Stomach (tissue), 9 donors: ENCODE data around the gene TMEM132D. TPM values are rescaled to one million over a fixed set of nuclear protein-coding genes. Genes with fewer than 3 reads are reported as not detected.

Experiments
- DNase-seq, 2 donors: peaks; one replicate each; pipeline versions ENCODE4 v3.0.0 to v3.0.0-alpha.2; 2013 to 2019
- H3K27ac ChIP-seq, 5 donors: fragments of 200-600 bp in 4 of 5; sonication (generic) in 4 of 5; one replicate each; pipeline ENCODE4 v1.5.1; 2013 to 2019; ENCODE audit warnings: mild to moderate bottlenecking in 1 of 5, moderate library complexity in 1 of 5
- H3K27me3 ChIP-seq, 3 donors: fragments of 200-600 bp; sonication (generic); one replicate each; pipeline ENCODE4 v1.5.1; 2017 to 2019; ENCODE audit warnings: mixed run types in 1 of 3
- H3K36me3 ChIP-seq, 4 donors: fragments of 200-600 bp; sonication (generic); 1 replicate in 3 of 4; 2 replicates in 1 of 4; pipeline ENCODE4 v1.5.1; 2016 to 2019
- H3K4me1 ChIP-seq, 4 donors: fragments of 200-600 bp; sonication (generic); one replicate each; pipeline ENCODE4 v1.5.1; 2016 to 2019
- H3K4me3 ChIP-seq, 4 donors: fragments of 200-600 bp; sonication (generic) in 3 of 4; one replicate each; pipeline ENCODE4 v1.5.1; 2016 to 2019; ENCODE audit warnings: mild to moderate bottlenecking in 1 of 4
- H3K9me3 ChIP-seq, 4 donors: fragments of 200-600 bp; sonication (generic); one replicate each; pipeline ENCODE4 v1.5.1; 2016 to 2019
- EP300 ChIP-seq: sonication (generic); formaldehyde crosslinking; IDR thresholded peaks from one replicate; pipeline ENCODE4 v1.6.1; 2017; ENCODE audit warnings: antibody characterized with exemption
- POLR2A ChIP-seq, 4 donors: fragments of 450-650 bp; IDR thresholded peaks; one replicate each; pipeline ENCODE4 v1.6.1; 2016; ENCODE audit warnings: antibody characterized with exemption in 4 of 4, control low read depth in 2 of 4, mild to moderate bottlenecking in 1 of 4, moderate library complexity in 1 of 4
- POLR2AphosphoS5 ChIP-seq, 3 donors: sonication (generic); formaldehyde crosslinking; IDR thresholded peaks; one replicate each; pipeline ENCODE4 v1.6.1; 2016; ENCODE audit warnings: antibody characterized with exemption in 3 of 3
- WGBS, 5 donors: extraction: QIAGEN DNeasy Blood & Tissue Kit in 3 of 5; methylation state at CpG; one replicate each; pipeline versions ENCODE4 v1.1.5 to v1.1.7; 2013 to 2018; 5-methylcytosine and 5-hydroxymethylcytosine counted together
- intact Hi-C: fragments of 100-400 bp; cut with DNase I; formaldehyde crosslinking; loops from one replicate; pipeline ENCODE4 v1.15.1; 2023; ENCODE audit warnings: low total_unique reads
- polyA plus RNA-seq, 3 donors: library from polyadenylated mRNA; stranded (reverse); fragments of 200-250 nt; gene quantifications; one replicate each; pipeline ENCODE4 v1.2.3, GENCODE V29; 2013
- total RNA-seq, 5 donors: library from RNA; depleted of rRNA; stranded (reverse); fragments of >200 nt; gene quantifications; one replicate each; pipeline versions ENCODE4 v1.1.0 to v1.2.3, GENCODE V29; 2014 to 2016
- TF ChIP-seq, protein P1 (sequence below), 7 experiments: fragments of 450-650 bp in 4 of 7; fragments of 200-600 bp in 3 of 7; sonication (generic) in 3 of 7; IDR thresholded peaks; one replicate each; pipeline ENCODE4 v1.5.1; 2016 to 2019; ENCODE audit warnings: antibody characterized with exemption in 7 of 7, control low read depth in 2 of 7, mild to moderate bottlenecking in 1 of 7
- donor health status: healthy with polysubstance abuse.
- donor health status: Bipolar disorder and iron deficiency.
- donor health status: healthy.

Gene TMEM132D
- total and polyA plus RNA-seq, 8 donors, result 0.29 to 0.92 TPM; not detected in 6

DNA sequence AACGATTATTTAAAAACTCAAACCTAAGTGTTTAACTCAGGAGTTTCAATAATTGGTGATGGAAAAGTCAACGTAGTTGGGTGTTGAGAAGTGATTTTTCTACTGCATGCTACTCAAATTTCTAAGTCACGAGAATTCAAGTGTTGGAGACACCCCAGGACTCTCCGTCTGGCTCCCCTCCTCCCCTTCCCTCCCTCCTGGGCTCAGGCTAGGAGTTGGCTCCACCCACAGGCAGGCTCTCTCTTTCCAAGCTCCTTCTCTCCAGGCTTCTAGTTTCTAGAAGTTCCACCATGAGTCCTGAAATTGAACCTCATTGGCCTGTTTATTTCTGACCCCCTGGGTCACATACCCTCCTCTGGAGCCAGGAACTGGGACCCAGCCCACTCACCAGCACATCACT is 73.0 kb downstream of the TMEM132D start:
- H3K27me3 ChIP-seq, result peaks cover 0 to 19% (median 0%) of the 10 kb centered on the region in 3 donors
- H3K4me3 ChIP-seq, result no peak overlapping the region
- H3K27ac ChIP-seq, result no peak overlapping the region
- no peaks in the 10 kb centered on the region for H3K36me3 ChIP-seq
- TF ChIP-seq POLR2AphosphoS5 (IDR thresholded peaks at IDR 0.05) (no peak), POLR2A (IDR thresholded peaks at IDR 0.05) (no peak)
- TF ChIP-seq, protein P1, sequence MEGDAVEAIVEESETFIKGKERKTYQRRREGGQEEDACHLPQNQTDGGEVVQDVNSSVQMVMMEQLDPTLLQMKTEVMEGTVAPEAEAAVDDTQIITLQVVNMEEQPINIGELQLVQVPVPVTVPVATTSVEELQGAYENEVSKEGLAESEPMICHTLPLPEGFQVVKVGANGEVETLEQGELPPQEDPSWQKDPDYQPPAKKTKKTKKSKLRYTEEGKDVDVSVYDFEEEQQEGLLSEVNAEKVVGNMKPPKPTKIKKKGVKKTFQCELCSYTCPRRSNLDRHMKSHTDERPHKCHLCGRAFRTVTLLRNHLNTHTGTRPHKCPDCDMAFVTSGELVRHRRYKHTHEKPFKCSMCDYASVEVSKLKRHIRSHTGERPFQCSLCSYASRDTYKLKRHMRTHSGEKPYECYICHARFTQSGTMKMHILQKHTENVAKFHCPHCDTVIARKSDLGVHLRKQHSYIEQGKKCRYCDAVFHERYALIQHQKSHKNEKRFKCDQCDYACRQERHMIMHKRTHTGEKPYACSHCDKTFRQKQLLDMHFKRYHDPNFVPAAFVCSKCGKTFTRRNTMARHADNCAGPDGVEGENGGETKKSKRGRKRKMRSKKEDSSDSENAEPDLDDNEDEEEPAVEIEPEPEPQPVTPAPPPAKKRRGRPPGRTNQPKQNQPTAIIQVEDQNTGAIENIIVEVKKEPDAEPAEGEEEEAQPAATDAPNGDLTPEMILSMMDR (IDR thresholded peaks at IDR 0.05), result no peak
- H3K9me3 ChIP-seq, result peaks cover 0 to 3% (median 0%) of the 10 kb centered on the region in 4 donors
- intact Hi-C loops, result no loop called here
- no peak for DNase-seq
- no peaks in the 10 kb centered on the region for H3K4me1 ChIP-seq
- 36 to 50% (median 42%) methylated on average over 4 of the region's 4 CpGs for WGBS, 5 donors

DNA sequence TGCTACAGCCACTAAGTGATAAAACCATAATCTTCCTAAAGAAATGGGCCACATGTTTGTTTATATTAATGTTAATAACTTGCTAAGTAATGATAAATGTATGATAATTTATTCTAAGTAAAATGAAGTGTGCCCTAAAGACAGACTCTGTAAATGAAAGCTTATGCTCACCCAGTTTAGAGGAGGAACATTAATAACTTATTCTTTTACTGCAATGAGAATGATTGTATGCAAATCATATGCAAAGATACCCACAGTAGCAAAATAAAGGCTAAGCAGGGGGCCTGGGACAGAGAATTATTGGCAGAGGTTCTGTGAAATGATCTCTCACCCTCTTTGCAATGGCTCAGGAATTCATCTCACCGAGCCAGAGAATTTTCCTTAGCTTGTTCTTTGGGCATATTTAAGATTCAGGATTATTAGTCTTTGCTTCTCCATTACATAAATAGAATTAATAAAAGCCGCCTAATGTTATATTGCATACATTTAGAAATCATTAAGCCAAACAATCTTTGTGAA is 75.9 kb downstream of the TMEM132D start:
- H3K36me3 ChIP-seq, result no peaks in the 10 kb centered on the region
- no peak for DNase-seq
- intact Hi-C loops, result no loop called here
- no peak overlapping the region for H3K27ac ChIP-seq
- no peaks in the 10 kb centered on the region for H3K4me1 ChIP-seq
- 49 to 59% (median 52%) methylated on average over 2 of the region's 2 CpGs for WGBS, 5 donors
- H3K4me3 ChIP-seq, result no peak overlapping the region
- H3K9me3 ChIP-seq, result peaks cover 0 to 17% (median 6%) of the 10 kb centered on the region in 4 donors
- H3K27me3 ChIP-seq, result peaks cover 0 to 14% (median 0%) of the 10 kb centered on the region in 3 donors
- TF ChIP-seq EP300, result no peak
- TF ChIP-seq POLR2AphosphoS5 (IDR thresholded peaks at IDR 0.05), result no peak
- TF ChIP-seq, protein P1 (IDR thresholded peaks at IDR 0.05), result no peak
- no peak for TF ChIP-seq POLR2A (IDR thresholded peaks at IDR 0.05)

DNA sequence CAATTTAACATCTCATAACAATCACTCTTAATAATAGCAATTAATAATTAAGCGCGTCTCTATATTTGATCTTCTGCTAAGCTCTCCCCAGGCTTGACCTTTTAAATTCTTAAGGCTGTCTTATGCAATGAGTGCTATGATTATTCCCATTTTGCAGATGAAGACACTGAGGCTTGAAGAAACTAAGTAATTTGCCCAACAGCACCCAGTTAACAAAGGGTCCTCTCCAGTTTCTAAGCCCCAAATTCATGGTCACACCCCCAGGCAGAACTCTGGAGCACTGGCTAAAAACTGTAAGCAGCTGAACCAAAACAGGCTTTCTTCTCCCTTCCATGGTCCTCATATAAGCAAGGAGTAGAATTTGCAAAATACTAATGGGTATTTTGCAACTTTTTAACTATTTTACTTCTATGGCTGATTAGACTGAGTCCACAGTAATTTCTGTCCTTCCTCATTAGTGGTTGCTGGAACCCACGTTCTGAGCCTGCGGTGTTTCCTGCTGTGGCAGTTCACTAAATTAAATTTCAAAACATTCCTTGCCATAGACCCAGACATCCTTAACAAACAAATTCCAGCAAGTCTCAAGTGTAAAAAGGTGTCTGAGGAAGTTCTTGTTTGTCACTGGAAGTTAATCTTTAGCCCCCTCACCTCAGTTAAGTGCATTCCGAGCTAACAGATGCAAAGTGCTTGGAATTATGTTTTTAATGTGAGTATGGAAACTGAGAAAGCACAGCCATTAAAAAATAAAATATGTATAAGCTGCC is 76.5 kb downstream of the TMEM132D start:
- intact Hi-C loops, result no loop called here
- TF ChIP-seq POLR2A (IDR thresholded peaks at IDR 0.05), result no peak
- TF ChIP-seq, protein P1 (IDR thresholded peaks at IDR 0.05), result no peak
- no peak for TF ChIP-seq EP300
- no peak for TF ChIP-seq POLR2AphosphoS5 (IDR thresholded peaks at IDR 0.05)
- Histone ChIP-seq H3K27ac (no peak overlapping the region), H3K4me1 (no peaks in the 10 kb centered on the region), H3K27me3 (peaks cover 0 to 14% (median 0%) of the 10 kb centered on the region in 3 donors), H3K36me3 (no peaks in the 10 kb centered on the region), H3K4me3 (no peak overlapping the region), H3K9me3 (peaks cover 0 to 20% (median 6%) of the 10 kb centered on the region in 4 donors)
- DNase-seq, result no peak
- WGBS, 5 donors, result 55 to 63% (median 58%) methylated on average over 5 of the region's 5 CpGs

DNA sequence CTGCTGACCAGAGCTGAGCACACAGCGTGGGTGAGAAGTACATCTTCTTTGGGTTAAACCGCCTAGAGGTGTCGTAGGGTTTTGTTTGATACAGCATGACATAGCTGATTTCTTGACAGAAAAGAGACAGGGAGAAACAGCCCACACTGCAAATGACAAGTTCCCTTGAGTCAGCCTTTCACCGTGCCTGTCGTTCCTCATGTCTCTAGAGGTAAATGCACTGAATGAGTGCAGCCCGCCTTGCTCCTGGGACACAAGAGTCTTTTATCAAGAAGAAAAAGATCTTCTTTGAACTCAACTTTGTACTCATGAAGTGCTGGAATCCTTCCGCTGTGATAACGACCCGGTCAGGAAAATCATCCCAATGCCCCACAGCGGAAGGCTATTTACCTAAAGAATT is 77.6 kb downstream of the TMEM132D start:
- Histone ChIP-seq H3K4me3 (no peak overlapping the region), H3K4me1 (no peaks in the 10 kb centered on the region), H3K36me3 (no peaks in the 10 kb centered on the region), H3K27ac (no peak overlapping the region), H3K27me3 (peaks cover 0 to 14% (median 0%) of the 10 kb centered on the region in 3 donors), H3K9me3 (peaks cover 0 to 20% (median 6%) of the 10 kb centered on the region in 4 donors)
- WGBS, 5 donors, result 51 to 69% (median 58%) methylated on average over 9 to 10 of the region's 10 CpGs
- no peak for DNase-seq
- intact Hi-C loops, result no loop called here
- TF ChIP-seq EP300 (no peak), POLR2AphosphoS5 (IDR thresholded peaks at IDR 0.05) (no peak), POLR2A (IDR thresholded peaks at IDR 0.05) (no peak)
- TF ChIP-seq, protein P1 (IDR thresholded peaks at IDR 0.05), result no peak
